K562 (cell line): ENCODE results near the gene ARHGAP9.

ENCODE experiments used
- EGR1 ChIP-seq: fragments of 450-650 bp; conservative IDR thresholded peaks from 2 replicates; pipeline ENCODE4 v1.6.1; 2017; ENCODE audit warnings: mild to moderate bottlenecking
- GABPA ChIP-seq: fragments of 200-800 bp; sonication (Bioruptor generic); conservative IDR thresholded peaks from 2 replicates; pipeline ENCODE4 v1.6.1; 2016; ENCODE audit warnings: low read depth, missing genetic modification characterization, missing compliant biosample characterization
- MAZ ChIP-seq, 2 experiments: fragments of 450-650 bp in 1 of 2; sonication (generic) in 1 of 2; formaldehyde crosslinking; IDR thresholded peaks in 1 of 2; conservative IDR thresholded peaks in 1 of 2; 2 replicates each; pipeline versions ENCODE4 v1.4.0 to v1.5.0; 2020; ENCODE audit warnings: mild to moderate bottlenecking in 1 of 2, missing genetic modification reagents in 1 of 2
- NCOA2 ChIP-seq, 2 experiments: fragments of 450-650 bp; IDR thresholded peaks; 2 replicates each; pipeline ENCODE4 v1.6.1; 2018; ENCODE audit warnings: mild to moderate bottlenecking in 2 of 2, moderate library complexity in 1 of 2; ENCODE audit not compliant: partially characterized antibody in 2 of 2
- POLR2A ChIP-seq: fragments of 450-650 bp; conservative IDR thresholded peaks from 2 replicates; pipeline ENCODE4 v1.6.1; 2016
- TAF1 ChIP-seq: IDR thresholded peaks from 2 replicates; pipeline ENCODE4 v1.6.1; 2011; ENCODE audit warnings: mild to moderate bottlenecking, low read length, moderate library complexity; ENCODE audit not compliant: insufficient read depth, control insufficient read depth, severe bottlenecking; ENCODE audit errors: extremely low read depth
- ZFX ChIP-seq: sonication (generic); formaldehyde crosslinking; IDR thresholded peaks from 2 replicates; pipeline ENCODE4 v1.8.0; 2022; ENCODE audit warnings: mild to moderate bottlenecking, missing genetic modification reagents, moderate library complexity
- ZNF124 ChIP-seq: sonication (generic); formaldehyde crosslinking; IDR thresholded peaks from 2 replicates; pipeline ENCODE4 v1.8.1; 2022; ENCODE audit warnings: missing genetic modification reagents
- ZNF140 ChIP-seq: fragments of 250-450 bp; sonication (Bioruptor Pico); IDR thresholded peaks from 2 replicates; pipeline ENCODE4 v1.8.0; 2021; ENCODE audit warnings: moderate library complexity, mild to moderate bottlenecking, inconsistent platforms
- ZNF274 ChIP-seq: IDR thresholded peaks from 2 replicates; pipeline ENCODE4 v1.6.1; 2011; ENCODE audit warnings: low read depth, mild to moderate bottlenecking, low read length, moderate library complexity, borderline replicate concordance
- TF ChIP-seq, protein P1 (sequence below), 3 experiments: IDR thresholded peaks in 2 of 3; conservative IDR thresholded peaks in 1 of 3; 2 replicates each; pipeline ENCODE4 v1.5.1; 2011 to 2012; ENCODE audit warnings: low read length in 3 of 3, mild to moderate bottlenecking in 3 of 3, control low read depth in 2 of 3, improper control_type of control experiment in 1 of 3, inconsistent platforms in 1 of 3, low read depth in 1 of 3, mixed read lengths in 1 of 3, moderate library complexity in 1 of 3; ENCODE audit not compliant: insufficient read depth in 2 of 3
- TF ChIP-seq, protein P2 (sequence below), 2 experiments: fragments of 450-650 bp in 1 of 2; sonication (generic) in 1 of 2; formaldehyde crosslinking in 1 of 2; IDR thresholded peaks in 1 of 2; conservative IDR thresholded peaks in 1 of 2; 2 replicates each; pipeline versions ENCODE4 v1.6.1 to v1.8.1; 2016 to 2023; ENCODE audit warnings: mild to moderate bottlenecking in 2 of 2, moderate library complexity in 2 of 2, inconsistent platforms in 1 of 2, missing genetic modification reagents in 1 of 2
- TF ChIP-seq, protein P3 (sequence below): fragments of 200-800 bp; sonication (Bioruptor generic); IDR thresholded peaks from 2 replicates; pipeline ENCODE4 v1.6.1; 2017; ENCODE audit warnings: missing genetic modification characterization, missing compliant biosample characterization
- TF ChIP-seq, protein P4 (sequence below): fragments of 450-650 bp; IDR thresholded peaks from 2 replicates; pipeline ENCODE4 v1.6.1; 2017; ENCODE audit warnings: mild to moderate bottlenecking, moderate library complexity

DNA sequence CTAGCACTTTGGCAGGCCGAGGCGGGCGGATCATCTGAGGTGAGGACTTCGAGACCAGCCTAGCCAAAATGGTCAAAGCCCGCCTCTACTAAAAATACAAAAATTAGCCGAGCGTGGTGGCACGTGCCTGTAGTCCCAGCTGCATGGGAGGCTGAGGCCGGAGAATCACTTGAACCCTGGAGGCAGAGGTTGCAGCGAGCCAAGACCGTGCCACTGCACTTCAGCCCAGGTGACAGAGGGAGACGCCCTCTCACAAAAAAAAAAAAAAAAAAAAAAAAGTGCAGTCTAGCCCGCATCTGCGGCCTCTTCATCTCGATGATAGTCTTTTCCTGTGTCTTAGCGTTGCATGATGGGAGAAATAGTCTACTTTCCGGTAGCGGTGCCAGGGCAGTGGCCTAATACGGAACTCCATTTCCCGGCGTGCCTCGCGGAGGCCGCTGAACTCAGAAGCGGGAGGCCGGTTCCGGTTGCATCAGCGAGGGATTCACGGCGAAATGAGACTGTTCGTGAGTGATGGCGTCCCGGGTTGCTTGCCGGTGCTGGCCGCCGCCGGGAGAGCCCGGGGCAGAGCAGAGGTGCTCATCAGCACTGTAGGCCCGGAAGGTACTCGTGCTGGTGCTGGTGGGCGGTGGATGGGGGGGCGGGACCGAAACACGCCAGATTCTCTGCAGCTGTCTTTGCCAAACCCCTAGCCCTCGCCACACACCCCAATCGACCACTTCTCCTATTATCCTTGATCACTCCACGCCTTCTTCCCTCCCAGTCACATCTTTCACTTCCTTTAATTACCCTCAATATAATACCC is 8.1 kb upstream of the ARHGAP9 start, which contains the start of gene MARS1:
- TF ChIP-seq, protein P1, sequence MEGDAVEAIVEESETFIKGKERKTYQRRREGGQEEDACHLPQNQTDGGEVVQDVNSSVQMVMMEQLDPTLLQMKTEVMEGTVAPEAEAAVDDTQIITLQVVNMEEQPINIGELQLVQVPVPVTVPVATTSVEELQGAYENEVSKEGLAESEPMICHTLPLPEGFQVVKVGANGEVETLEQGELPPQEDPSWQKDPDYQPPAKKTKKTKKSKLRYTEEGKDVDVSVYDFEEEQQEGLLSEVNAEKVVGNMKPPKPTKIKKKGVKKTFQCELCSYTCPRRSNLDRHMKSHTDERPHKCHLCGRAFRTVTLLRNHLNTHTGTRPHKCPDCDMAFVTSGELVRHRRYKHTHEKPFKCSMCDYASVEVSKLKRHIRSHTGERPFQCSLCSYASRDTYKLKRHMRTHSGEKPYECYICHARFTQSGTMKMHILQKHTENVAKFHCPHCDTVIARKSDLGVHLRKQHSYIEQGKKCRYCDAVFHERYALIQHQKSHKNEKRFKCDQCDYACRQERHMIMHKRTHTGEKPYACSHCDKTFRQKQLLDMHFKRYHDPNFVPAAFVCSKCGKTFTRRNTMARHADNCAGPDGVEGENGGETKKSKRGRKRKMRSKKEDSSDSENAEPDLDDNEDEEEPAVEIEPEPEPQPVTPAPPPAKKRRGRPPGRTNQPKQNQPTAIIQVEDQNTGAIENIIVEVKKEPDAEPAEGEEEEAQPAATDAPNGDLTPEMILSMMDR (IDR thresholded peaks at IDR 0.05 in 2 of 3, conservative IDR thresholded peaks at IDR 0.05 in 1 of 3; ENCODE audit: insufficient read depth in 2 of 3, low read depth in 1 of 3, low read length in 3 of 3) = peak; percentile 58 to 70 (median 61)
- TF ChIP-seq POLR2A (peak; percentile 90), MAZ (CRISPR knock-in tag; conservative IDR thresholded peaks at IDR 0.05 in 1 of 2, IDR thresholded peaks at IDR 0.05 in 1 of 2) (peak; percentile 15 to 57; a peak in 2 of 4 replicates), ZNF124 (CRISPR knock-in tag) (no peak), EGR1 (no peak; the same call in 1 of the 2 replicates), GABPA (tag) (peak; percentile 97), ZNF274 (no peak), ZNF140 (CRISPR knock-in tag) (no peak), ZFX (peak; percentile 75), TAF1 (peak; percentile 72), NCOA2 (IDR thresholded peaks at IDR 0.05; ENCODE audit: partially characterized antibody in 2 of 2) (no peak)
- TF ChIP-seq, protein P2, sequence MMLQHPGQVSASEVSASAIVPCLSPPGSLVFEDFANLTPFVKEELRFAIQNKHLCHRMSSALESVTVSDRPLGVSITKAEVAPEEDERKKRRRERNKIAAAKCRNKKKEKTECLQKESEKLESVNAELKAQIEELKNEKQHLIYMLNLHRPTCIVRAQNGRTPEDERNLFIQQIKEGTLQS (IDR thresholded peaks at IDR 0.05) = peak; percentile 98
- TF ChIP-seq, protein P2 (CRISPR knock-in tag; conservative IDR thresholded peaks at IDR 0.05) = peak; percentile 97
- TF ChIP-seq, protein P3, sequence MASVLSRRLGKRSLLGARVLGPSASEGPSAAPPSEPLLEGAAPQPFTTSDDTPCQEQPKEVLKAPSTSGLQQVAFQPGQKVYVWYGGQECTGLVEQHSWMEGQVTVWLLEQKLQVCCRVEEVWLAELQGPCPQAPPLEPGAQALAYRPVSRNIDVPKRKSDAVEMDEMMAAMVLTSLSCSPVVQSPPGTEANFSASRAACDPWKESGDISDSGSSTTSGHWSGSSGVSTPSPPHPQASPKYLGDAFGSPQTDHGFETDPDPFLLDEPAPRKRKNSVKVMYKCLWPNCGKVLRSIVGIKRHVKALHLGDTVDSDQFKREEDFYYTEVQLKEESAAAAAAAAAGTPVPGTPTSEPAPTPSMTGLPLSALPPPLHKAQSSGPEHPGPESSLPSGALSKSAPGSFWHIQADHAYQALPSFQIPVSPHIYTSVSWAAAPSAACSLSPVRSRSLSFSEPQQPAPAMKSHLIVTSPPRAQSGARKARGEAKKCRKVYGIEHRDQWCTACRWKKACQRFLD (CRISPR knock-in tag) = peak; percentile 99
- TF ChIP-seq, protein P4, sequence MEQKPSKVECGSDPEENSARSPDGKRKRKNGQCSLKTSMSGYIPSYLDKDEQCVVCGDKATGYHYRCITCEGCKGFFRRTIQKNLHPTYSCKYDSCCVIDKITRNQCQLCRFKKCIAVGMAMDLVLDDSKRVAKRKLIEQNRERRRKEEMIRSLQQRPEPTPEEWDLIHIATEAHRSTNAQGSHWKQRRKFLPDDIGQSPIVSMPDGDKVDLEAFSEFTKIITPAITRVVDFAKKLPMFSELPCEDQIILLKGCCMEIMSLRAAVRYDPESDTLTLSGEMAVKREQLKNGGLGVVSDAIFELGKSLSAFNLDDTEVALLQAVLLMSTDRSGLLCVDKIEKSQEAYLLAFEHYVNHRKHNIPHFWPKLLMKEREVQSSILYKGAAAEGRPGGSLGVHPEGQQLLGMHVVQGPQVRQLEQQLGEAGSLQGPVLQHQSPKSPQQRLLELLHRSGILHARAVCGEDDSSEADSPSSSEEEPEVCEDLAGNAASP = no peak
